ENCODE data around the gene RAPGEF2.
"Not testable (repeated sequence)": the region's sequence is repeated elsewhere in the genome, so short reads cannot be mapped to it uniquely, and the experiment has no call there.

The RAPGEF2 gene

DNA sequence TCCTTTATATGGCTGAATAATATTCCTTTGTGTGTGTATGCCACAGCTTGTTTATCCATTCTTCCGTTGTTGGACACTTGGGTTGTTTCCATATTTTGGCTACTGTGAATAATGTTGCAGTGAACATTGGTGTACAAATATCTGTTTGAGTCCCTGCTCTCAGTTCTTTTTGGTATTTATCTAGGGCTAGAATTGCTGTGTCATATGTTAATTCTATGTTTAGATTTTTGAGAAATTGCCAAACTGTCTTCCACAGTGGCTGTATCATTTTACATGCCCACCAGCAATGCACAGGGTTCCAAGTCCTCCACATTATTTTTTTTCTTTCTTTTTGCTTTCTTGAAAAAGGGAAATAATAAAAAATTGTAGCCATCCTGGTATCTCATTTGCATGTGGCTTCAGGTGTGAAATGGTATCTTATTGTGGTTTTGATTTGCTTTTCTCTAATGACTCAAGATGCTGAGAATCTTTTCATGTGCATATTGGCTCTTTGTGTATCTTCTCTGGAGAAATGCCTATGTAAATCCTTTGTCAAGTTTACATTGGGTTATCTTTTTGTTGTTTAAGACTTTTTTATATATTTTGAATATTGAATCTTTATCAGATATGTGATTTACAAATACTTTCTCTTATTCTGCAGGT is 129.7 kb downstream of the RAPGEF2 start:
- DNase-seq (ENCODE audit: low read depth in 1 of 2, low spot score in 1 of 2) = no peak

DNA sequence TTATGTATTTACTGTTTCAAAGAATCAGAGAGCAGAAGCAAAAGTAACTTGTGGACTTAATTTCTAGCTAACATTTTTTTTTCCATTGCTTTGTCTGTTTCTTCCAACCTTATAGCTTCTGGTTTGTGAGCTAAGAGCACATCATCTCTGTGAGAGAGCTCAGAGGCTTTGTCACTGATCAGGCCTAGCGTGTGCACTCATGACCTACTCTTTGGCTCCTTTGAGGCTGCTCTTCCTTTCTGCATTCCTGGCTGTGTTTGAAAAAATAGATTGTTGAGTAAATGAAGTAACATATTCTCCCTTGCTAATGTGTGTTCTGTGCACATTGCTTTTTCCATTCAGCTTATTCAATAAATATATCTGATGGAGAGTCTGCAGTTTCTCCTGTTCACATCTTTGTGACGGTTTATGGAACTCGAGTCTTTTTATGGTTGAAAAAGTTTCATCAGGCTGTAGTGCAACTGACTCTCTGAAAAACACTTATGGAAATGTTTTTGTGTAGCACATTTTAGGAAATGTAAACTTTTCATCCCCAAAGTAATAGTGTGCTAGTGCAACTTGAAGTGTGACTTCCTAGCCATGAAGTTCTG is 133.0 kb downstream of the RAPGEF2 start:
- no peak for DNase-seq (ENCODE audit: low read depth in 1 of 2, low spot score in 1 of 2)

DNA sequence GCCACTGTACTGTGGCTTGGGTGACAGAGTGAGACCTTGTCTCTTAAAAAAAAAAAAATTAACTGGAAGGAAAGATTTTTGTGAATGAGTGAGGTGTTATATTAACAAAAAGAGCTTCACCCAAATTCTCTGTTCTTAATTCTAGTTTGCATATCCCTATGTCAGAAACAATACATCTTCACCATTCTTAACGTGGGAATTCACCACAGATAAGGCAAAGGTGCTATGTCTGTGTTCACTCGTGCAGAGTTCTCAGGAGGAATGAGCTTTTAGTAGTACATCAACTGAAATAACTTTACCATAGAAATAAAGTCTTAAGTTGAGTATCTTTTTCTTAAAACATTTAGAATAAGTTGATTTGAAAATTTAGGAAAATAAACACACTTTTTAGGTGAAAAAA is 135.1 kb downstream of the RAPGEF2 start:
- DNase-seq (ENCODE audit: low read depth in 1 of 2, low spot score in 1 of 2) = no peak

DNA sequence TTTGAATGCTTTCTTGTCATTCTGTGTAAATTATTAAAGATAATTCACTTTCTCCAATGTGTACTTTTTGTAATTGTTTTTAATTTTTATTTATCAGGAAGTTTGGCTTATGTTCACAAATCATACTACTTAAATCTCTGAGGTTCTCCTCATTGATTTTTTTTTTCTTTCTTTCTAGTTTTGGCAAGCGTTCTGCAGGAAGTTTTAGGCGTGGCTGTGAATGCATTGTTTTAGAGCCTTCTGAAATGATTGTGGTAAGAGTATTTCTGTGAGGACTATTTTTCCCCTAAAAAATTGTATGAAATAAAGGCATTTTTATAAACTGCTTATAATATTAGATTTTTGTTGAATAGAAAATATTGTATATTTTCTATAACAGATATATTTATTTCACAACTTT is 135.8 kb downstream of the RAPGEF2 start:
- DNase-seq (ENCODE audit: low read depth in 1 of 2, low spot score in 1 of 2) = no peak

DNA sequence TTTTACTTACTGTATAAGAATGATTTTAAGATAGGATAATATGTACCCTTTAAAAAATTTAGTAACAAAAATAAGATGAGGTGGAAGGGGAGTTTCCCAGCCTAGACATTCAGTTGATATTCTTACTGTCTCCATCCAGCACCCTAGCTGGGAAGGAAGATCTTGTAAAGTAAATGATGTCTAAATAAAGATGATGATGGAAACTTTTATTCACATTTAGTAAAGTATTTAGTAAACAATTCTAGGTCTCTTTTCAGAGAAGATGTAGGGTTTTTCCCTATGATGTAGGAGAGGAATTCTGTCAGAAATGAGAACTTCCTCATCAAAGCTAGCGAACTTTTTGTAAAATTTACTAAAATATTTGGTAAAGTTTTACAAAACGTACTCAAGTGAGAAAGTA is 136.8 kb downstream of the RAPGEF2 start:
- no peak for DNase-seq (ENCODE audit: low read depth in 1 of 2, low spot score in 1 of 2)

DNA sequence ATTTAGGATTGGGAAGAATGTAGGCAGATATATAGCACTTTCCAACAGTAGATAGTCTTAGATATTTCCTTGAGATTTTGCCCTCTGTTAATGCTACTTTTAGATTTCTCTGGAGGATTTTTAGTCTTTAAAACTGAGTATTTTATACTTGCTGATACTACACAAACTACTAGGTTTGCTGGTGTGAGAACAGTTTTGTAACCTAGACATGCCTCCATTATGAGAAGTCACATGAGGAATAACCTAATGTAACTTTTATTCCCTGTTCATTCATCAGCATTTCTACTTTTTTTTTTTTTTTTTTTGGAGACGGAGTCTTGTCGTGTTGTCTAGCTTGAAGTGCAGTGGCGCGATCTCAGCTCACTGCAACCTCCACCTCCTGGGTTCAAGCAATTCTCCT is 137.2 kb downstream of the RAPGEF2 start:
- no peak for DNase-seq (ENCODE audit: low read depth in 1 of 2, low spot score in 1 of 2)

DNA sequence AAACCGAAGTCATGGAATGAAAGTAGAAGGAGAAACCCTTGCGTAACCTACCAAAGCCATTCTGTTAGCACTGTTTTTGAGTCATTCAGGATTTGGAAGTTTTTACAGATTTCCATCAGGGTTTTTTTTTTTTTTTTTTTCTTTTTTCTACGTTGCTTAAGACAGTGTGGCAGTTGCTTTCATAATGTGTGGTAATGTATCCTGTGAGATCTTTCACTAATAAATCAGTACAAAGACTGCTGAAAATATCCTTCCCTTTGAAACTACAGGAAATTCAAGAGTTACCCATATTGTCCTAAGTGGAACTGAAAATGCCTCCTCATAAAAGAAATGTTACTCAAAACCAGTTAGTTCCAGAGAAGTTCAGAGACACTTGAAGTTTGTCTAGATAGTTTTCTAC is 137.8 kb downstream of the RAPGEF2 start:
- DNase-seq (ENCODE audit: low read depth in 1 of 2, low spot score in 1 of 2) = no peak

DNA sequence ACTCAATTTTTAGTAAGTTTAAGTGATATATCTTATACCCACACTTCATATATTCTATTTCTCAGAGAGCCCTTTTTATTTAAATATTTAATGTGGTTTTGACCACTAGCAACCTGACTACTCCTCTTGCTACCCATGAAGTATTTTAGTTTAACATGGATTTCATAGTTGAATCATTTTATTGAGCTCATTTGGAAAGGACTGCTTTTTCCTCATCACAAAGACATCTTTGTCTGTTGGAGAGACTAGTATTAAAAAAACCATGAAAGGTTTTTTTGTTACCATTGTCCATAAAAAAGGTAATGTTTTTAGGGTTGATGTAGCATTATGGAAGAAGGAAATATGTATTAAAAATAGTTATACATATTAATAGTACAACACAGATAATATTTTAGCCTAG is 139.5 kb downstream of the RAPGEF2 start:
- DNase-seq (ENCODE audit: low read depth in 1 of 2, low spot score in 1 of 2) = no peak

DNA sequence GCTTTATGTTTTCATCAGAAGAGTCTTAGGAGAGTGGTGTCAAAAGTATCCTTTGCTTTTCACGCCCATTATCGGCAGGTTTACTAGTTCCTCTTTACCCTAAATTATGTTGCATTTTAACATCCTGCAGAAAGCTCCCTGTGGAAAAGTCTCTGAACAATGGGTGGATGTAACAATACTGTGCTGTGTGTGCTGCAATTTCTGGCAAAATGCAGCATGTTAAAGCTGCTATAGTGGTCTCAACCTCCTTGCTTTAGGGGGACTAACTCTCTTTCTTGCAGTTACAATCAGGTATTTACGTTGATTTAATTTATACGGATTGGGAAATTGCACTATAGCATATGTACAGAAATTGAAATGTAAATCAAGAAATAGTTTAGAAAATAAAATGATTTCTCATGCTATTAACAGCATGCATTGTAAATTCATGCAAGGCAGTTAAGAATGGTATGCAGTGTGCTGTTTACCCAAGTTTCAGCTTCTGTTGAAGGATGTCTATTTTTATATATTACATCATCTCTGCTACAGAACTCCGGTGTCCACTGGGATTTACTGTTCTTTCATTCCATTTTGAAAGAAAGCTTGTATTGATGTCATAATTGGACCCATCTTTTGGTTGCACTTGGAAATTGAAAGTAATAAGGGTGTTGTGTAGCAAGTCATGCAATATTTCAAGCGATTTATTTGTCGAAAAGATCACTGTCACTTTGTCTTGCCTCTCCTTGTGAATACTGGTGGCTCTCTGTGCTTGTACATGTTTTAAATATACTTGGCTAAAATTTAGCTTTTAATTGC is 145.7 kb downstream of the RAPGEF2 start:
- no peak for DNase-seq (ENCODE audit: low read depth in 1 of 2, low spot score in 1 of 2)

DNA sequence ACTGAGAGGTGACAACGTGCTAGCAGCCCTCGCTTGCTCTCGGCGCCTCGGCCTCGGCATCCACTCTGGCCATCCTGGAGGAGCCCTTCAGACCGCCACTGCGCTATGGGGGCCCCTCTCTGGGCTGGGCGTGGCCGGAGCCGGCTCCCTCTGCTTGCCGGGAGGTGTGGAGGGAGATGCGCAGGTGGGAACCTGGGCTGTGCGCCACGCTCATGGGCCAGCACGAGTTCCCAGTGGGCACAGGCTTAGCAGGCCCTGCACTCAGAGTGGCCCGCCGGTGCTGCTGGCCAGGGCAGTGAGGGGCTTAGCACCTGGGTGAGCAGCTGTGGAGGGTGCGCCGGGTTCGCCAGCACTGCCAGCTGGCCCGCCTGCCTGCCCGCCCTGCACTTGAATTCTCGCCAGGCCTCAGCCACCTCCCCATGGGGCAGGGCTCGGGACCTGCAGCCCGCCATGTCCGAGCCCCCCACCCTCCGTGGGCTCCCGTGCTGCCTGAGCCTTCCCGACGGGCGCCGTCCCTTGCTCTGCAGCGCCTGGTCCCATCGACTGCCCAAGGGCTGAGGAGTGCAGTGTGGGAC is 148.0 kb downstream of the RAPGEF2 start:
- no peak for DNase-seq (ENCODE audit: low read depth in 1 of 2, low spot score in 1 of 2)

DNA sequence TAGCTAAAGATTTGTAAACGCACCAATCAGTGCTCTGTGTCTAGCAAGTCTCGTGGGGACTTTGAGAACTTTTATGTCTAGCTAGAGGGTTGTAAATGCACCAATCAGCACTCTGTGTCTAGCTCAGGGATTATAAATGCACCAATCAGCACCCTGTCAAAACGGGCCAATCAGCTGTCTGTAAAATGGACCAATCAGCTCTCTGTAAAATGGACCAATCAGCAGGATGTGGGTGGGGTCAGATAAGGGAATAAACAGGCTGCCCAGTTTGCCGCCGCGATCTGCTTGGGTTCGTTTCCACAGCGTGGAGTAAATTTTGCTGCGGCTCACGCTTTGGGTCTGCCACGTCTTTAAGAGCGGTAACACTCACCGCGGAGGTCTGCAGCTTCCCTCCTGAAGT is 148.7 kb downstream of the RAPGEF2 start:
- not testable (repeated sequence) for DNase-seq (ENCODE audit: low read depth in 1 of 2, low spot score in 1 of 2)

DNA sequence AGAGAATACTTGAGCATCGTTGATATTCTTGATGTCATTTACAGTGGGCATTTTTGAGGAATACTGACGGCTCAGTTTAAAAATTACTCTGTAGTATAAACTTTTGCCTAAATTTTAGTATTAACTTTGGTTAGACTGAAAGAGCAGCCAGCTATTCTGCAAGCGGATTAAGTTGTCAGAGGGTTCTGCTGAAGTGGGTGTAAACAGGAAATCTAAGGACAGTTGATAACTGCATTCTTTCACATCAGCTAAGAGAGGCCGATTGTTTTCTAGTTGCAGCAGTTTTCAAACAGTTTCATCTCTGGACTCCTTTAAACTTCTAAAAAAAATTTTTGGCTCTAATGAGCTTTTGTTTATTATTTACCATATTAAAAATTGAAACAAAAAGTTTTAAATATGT is 149.6 kb downstream of the RAPGEF2 start:
- no peak for DNase-seq (ENCODE audit: low read depth in 1 of 2, low spot score in 1 of 2)

DNA sequence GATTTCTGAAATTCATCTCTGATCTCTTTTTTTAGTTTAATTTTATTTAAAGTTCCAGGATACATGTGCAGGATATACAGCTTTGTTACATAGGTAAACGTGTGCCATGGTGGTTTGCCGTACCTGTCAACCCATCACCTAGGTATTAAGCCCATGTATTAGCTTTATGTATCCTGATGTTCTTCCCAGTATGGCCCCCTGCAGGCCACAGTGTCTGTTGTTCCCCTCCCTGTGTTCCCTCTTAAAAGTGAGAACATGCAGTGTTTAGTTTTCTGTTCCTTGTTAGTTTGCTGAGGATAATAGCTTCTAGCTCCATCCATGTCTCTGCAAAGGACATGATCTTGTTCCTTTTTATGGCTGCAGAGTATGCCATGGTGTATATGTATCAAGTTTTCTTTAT is 153.2 kb downstream of the RAPGEF2 start:
- DNase-seq (ENCODE audit: low read depth in 1 of 2, low spot score in 1 of 2) = no peak

DNA sequence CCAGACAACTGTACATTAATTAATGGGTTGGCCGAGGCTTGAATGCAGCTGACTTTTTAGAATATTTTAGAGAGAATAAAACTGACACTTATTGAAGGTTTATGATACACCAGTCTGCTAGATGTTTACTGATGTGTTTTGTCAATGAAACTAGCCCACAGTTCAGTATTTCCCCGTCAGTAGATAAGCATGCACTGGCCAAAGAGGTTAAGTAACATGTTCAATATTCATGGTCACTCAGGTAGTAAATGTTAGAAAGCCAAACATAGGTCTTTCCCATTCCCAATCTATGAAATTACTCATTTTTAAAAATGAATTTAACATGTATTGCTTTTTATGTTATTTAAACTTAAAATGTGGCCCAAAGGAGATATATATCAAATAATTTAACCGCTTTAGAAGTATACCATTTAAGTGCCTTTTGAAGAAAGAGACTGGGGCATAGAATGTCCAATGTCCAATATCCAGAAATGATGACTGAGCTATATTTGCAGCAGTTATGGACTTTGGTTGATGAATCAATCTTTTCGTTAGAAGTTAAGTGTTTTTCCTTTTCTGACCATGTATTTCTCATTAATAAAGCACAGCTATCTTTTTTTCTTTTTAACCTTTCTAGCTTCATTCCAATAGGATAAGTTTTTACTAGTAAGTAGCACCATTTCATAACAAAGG is 156.1 kb downstream of the RAPGEF2 start:
- DNase-seq (ENCODE audit: low read depth in 1 of 2, low spot score in 1 of 2) = no peak

DNA sequence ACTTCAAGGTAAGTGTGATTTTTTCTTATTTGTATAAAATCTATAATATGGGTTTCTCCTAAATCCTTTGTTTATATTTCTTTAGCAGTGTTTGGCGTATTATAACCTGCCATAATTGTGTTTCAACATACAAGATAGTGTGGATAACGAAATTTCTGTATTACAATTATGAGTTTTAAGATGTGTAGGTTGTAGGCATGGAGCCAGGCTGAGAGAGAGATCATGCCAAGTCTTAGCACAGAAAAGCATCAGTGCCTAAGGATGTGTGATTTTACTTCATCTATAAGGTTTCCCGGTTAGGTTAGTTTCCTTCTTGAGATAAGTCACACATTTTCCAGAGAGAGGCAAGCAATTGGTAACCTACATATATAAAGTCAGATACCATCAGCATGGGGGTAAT is 161.2 kb downstream of the RAPGEF2 start:
- DNase-seq (ENCODE audit: low read depth in 1 of 2, low spot score in 1 of 2) = no peak

DNA sequence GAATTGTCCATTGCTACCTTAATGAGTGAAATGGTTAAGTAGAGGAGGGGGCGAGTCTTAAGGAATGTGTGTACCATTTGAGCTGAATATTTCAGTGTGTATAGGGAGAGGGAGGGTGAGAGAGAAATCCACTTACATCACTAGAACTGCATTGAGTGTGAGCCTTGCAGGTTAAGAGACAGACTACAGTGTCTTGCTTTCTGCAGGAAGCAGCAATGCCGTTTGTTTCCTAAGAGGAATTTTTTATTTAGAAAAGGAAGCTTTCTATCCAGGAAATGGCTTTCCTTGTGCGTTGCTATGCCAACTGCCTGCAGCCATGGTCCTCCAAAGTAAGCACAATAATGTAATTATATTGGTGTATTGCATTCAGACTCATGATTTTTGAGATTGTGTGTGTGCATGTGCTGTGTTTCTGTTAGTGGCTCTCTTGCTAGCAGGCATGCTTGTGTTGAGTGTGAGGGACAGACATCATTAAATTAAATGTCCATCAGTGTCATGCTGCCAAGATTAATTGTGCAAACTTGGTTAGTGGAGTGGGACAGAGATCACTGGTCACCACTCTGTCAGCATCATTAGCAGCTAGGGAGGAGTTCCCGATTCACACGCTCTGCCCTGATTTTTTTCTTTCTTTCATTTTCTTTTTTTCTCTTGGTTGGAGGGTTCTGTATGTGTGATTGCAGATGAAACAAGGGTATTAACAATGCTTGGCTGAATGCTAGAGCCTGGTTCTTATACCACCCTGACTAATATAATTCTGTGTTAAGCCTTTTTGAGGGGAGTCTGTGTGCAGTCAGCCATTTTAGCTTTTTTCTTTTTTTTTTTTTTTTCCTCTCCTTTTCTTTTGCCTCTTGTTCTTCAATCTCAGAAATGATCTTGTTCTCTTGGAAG is 164.3 kb downstream of the RAPGEF2 start:
- DNase-seq (ENCODE audit: low read depth in 1 of 2, low spot score in 1 of 2) = no peak

DNA sequence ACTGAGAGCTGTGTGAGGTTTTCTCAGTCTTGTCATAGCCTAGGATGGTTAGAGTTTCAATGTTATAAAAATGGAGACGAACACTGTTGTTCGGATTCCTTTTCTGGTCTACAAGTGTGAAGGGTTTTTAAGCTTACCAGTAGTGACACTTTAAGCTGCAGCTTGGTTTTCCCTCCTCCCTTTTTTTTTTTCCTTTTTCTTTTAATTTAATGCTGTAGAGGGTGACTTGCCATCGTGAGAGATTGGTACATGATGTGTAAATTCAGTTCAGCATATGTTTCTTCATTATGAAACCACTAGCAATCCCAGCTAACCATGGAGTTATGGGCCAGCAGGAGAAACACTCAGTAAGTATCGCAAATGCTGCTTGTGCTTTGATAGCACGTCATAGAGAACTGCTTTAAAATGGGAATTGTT is 165.0 kb downstream of the RAPGEF2 start:
- no peak for DNase-seq (ENCODE audit: low read depth in 1 of 2, low spot score in 1 of 2)

DNA sequence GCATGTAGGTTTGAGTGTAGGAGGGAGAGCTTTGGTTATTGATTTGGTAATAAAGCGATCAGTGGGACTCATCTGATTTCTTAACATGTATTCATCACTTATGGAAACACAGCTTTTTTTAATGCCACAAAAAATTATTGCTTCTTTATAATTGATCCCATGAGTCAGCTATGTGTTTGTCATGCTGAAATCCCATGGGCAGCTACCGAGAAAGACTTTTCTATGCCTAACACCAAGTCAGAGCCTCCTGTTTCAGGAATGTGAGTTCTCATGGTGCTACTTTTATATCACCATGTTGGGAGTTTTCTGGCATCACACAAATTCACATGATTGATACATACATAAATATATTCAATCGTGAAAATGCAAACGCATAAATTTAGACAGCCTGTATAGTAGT is 165.7 kb downstream of the RAPGEF2 start:
- DNase-seq (ENCODE audit: low read depth in 1 of 2, low spot score in 1 of 2) = no peak

DNA sequence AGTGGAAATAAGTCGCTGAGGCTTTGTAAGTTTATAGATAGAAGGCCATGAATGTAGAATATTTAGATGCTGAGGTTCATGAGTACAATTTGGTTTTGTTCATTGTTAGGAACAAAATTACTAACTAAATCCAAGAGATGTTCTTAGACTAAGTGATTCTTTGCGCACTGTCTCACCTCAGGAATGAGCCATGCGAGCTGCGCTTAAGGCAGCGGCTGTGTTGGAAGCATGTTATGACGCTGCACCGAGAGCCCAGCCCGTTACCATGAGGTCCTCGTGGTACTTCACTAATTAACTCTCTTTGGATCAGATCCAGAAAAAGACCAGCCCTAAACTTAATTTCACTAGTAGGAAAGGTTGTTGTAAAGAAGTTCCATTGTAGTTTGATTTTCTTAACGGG is 166.2 kb downstream of the RAPGEF2 start:
- DNase-seq (ENCODE audit: low read depth in 1 of 2, low spot score in 1 of 2) = no peak

DNA sequence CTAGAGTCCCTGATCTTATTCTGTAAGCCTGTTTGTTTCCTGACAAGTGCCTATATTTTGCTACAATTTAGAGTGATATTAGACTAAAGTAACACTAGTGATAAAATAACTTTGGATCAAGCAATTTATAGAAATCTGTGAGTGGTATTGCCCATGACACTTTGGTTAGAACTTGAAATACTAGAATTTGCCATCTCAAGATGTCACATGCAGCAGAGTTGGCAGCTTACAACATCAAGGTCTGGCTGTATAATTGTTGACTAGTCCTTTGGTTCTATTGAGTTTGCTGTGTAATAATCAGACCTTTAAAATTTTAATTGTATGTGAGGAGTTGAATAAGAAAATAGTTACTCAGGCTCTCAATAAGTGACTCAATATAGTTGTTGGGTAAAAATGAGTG is 167.1 kb downstream of the RAPGEF2 start:
- no peak for DNase-seq (ENCODE audit: low read depth in 1 of 2, low spot score in 1 of 2)

DNA sequence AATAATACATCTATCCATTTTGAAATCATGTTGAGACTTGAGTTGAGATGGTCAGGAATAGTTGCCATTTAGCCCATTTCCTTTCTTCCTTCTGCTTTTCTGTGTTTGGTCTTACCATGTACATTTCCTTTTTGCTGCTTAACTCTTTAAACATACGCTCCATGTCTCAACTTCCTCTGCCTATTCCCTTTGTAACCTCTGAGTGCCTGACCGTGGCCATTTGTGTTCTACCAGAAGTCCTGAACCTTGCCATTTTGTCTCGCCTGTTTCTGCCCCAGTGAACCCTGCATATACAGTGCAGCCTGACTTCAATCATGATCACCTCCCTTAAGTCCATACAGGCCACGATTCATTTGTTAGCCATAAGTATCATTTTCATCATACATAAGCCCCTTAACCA is 169.0 kb downstream of the RAPGEF2 start:
- DNase-seq (ENCODE audit: low read depth in 1 of 2, low spot score in 1 of 2) = no peak
